GM23338 (cell line): ENCODE results near the gene VEZT. TPM values are rescaled to one million over a fixed set of nuclear protein-coding genes. Genes with fewer than 3 reads are reported as not detected.

Experiments used
- ATAC-seq: fragments of 200-7000 bp; cut with Tn5 transposase; 3 replicates; pipeline ENCODE4 v1.9.1; 2020
- DNase-seq: peaks from one replicate; pipeline ENCODE4 v3.0.0-alpha.2; 2015; ENCODE audit warnings: low spot score
- H2AFZ ChIP-seq: fragments of 200-600 bp; sonication (generic); 2 replicates; pipeline ENCODE4 v1.8.0; 2016; ENCODE audit warnings: antibody characterized with exemption, mild to moderate bottlenecking, moderate library complexity
- H3F3A ChIP-seq: fragments of 200-600 bp; sonication (generic); replicated peaks from 2 replicates; pipeline ENCODE4 v1.8.0; 2017; ENCODE audit warnings: antibody characterized with exemption, mixed run types, low read depth
- H3K27ac ChIP-seq: fragments of 200-600 bp; sonication (generic); 2 replicates; pipeline ENCODE4 v1.6.1; 2016; ENCODE audit warnings: low read depth
- H3K27me3 ChIP-seq: fragments of 200-600 bp; sonication (generic); 2 replicates; pipeline ENCODE4 v1.8.0; 2016; ENCODE audit warnings: mild to moderate bottlenecking, mixed run types, moderate library complexity; ENCODE audit not compliant: insufficient read depth
- H3K36me3 ChIP-seq: fragments of 200-600 bp; sonication (generic); 2 replicates; pipeline ENCODE4 v1.8.0; 2016; ENCODE audit warnings: mild to moderate bottlenecking; ENCODE audit not compliant: insufficient read depth
- H3K4me1 ChIP-seq: fragments of 200-600 bp; sonication (generic); 2 replicates; pipeline ENCODE4 v1.8.0; 2016; ENCODE audit warnings: mild to moderate bottlenecking, moderate library complexity; ENCODE audit not compliant: insufficient read depth
- H3K4me2 ChIP-seq: fragments of 200-600 bp; sonication (generic); 2 replicates; pipeline ENCODE4 v1.7.1; 2017; ENCODE audit warnings: mixed run types
- H3K4me3 ChIP-seq: fragments of 200-600 bp; sonication (generic); 2 replicates; pipeline ENCODE4 v1.6.1; 2016; ENCODE audit warnings: mixed run types
- H3K79me2 ChIP-seq: fragments of 200-600 bp; sonication (generic); replicated peaks from 2 replicates; pipeline ENCODE4 v1.8.0; 2017; ENCODE audit warnings: mild to moderate bottlenecking; ENCODE audit not compliant: insufficient read depth
- H3K9me2 ChIP-seq: fragments of 200-600 bp; sonication (generic); 2 replicates; pipeline ENCODE4 v1.8.0; 2017; ENCODE audit not compliant: insufficient read depth
- H4K20me1 ChIP-seq: fragments of 200-600 bp; sonication (generic); replicated peaks from 2 replicates; pipeline ENCODE4 v1.8.0; 2017; ENCODE audit warnings: mild to moderate bottlenecking; ENCODE audit not compliant: insufficient read depth
- H3K27ac Mint-ChIP-seq: 2 replicates; pipeline ENCODE4 v1.8.0; 2020; ENCODE audit warnings: inconsistent platforms, mild to moderate bottlenecking, moderate library complexity, mixed read lengths
- H3K27me3 Mint-ChIP-seq: 3 replicates; pipeline ENCODE4 v1.8.0; 2022; ENCODE audit warnings: low read depth, mild to moderate bottlenecking, moderate library complexity, mixed read lengths, inconsistent platforms; ENCODE audit not compliant: insufficient read depth, poor library complexity
- H3K36me3 Mint-ChIP-seq: 3 replicates; pipeline ENCODE4 v1.8.0; 2021; ENCODE audit warnings: low read depth, mild to moderate bottlenecking, inconsistent platforms, moderate library complexity, mixed read lengths
- H3K4me1 Mint-ChIP-seq: 3 replicates; pipeline ENCODE4 v1.8.0; 2020; ENCODE audit warnings: mild to moderate bottlenecking, inconsistent platforms, mixed read lengths
- H3K4me3 Mint-ChIP-seq: 3 replicates; pipeline ENCODE4 v1.8.0; 2021; ENCODE audit warnings: moderate library complexity, mild to moderate bottlenecking, inconsistent platforms, mixed read lengths
- H3K9me3 Mint-ChIP-seq: 3 replicates; pipeline ENCODE4 v1.8.0; 2020; ENCODE audit warnings: moderate library complexity, mild to moderate bottlenecking, inconsistent platforms, mixed read lengths
- CREB1 ChIP-seq: fragments of 250-450 bp; sonication (Bioruptor Pico); IDR thresholded peaks from 2 replicates; pipeline ENCODE4 v1.5.0; 2020; ENCODE audit warnings: low read depth, mild to moderate bottlenecking, moderate library complexity
- ETS1 ChIP-seq: IDR thresholded peaks from 2 replicates; pipeline ENCODE4 v1.6.1; 2016; ENCODE audit warnings: antibody characterized with exemption
- EZH2 ChIP-seq: fragments of 200-600 bp; sonication (generic); IDR thresholded peaks from one replicate; pipeline ENCODE4 v1.8.0; 2017; ENCODE audit warnings: antibody characterized with exemption, mild to moderate bottlenecking, low read depth; ENCODE audit not compliant: unreplicated experiment
- JUNB ChIP-seq: IDR thresholded peaks from one replicate; pipeline ENCODE4 v1.6.1; 2016; ENCODE audit warnings: antibody characterized with exemption; ENCODE audit not compliant: unreplicated experiment
- NANOG ChIP-seq: IDR thresholded peaks from 2 replicates; pipeline ENCODE4 v1.6.1; 2016; ENCODE audit warnings: antibody characterized with exemption, borderline replicate concordance
- POLR2AphosphoS5 ChIP-seq: IDR thresholded peaks from 2 replicates; pipeline ENCODE4 v1.6.1; 2016; ENCODE audit warnings: antibody characterized with exemption, low read depth
- ZNF114 ChIP-seq: fragments of 250-450 bp; sonication (Bioruptor Pico); IDR thresholded peaks from 2 replicates; pipeline ENCODE4 v1.5.0; 2020; ENCODE audit warnings: mild to moderate bottlenecking, moderate library complexity
- ZNF331 ChIP-seq: fragments of 250-450 bp; sonication (Bioruptor Pico); IDR thresholded peaks from 2 replicates; pipeline ENCODE4 v1.5.0; 2020; ENCODE audit warnings: low read depth, mild to moderate bottlenecking, moderate library complexity
- ZNF462 ChIP-seq: fragments of 250-450 bp; sonication (Bioruptor Pico); IDR thresholded peaks from 2 replicates; pipeline ENCODE4 v1.5.0; 2020; ENCODE audit warnings: mild to moderate bottlenecking, moderate library complexity
- polyA plus RNA-seq: library from polyadenylated mRNA; unstranded; fragments of >200 nt; fragmentation: Nextera tagmentation; extraction: Ambion mirVana; gene quantifications from 2 replicates; pipeline ENCODE4 v1.2.1, GENCODE V29; 2016
- total RNA-seq: library from RNA; depleted of rRNA; stranded (reverse); fragments of >200 nt; shearing (Covaris generic); gene quantifications from 2 replicates; pipeline ENCODE4 v1.2.3, GENCODE V29; 2014

The VEZT gene
- total and polyA plus RNA-seq, 2 experiments from 2014 or later, result 34.2 to 51.5 TPM

- TF ChIP-seq ZNF462 (CRISPR knock-in tag) (no peak), JUNB (no peak), POLR2AphosphoS5 (no peak)
These were observed 124.4 kb downstream of the VEZT start (continued) for GRCh38 chr12:95342008-95342407.

- H3K9me3 Mint-ChIP-seq, result no peaks in the 10 kb centered on the region
- H3K36me3 Mint-ChIP-seq, result no peaks in the 10 kb centered on the region
- H3K36me3 ChIP-seq, result no peaks in the 10 kb centered on the region
- no peaks in the 10 kb centered on the region for H3F3A ChIP-seq
- DNase-seq (no peak), ATAC-seq (no peak)
- no peaks in the 10 kb centered on the region for H3K4me1 Mint-ChIP-seq
- H3K27me3 Mint-ChIP-seq, result no peaks in the 10 kb centered on the region
- H3K4me3 ChIP-seq, result no peak overlapping the region
- H2AFZ ChIP-seq, result peak overlapping the region; percentile 12; the same call in 1 of the 2 replicates
- H3K4me2 ChIP-seq, result no peak overlapping the region
- no peaks in the 10 kb centered on the region for H3K9me2 ChIP-seq
- H3K27ac ChIP-seq, result no peak overlapping the region
- H3K4me1 ChIP-seq, result no peaks in the 10 kb centered on the region
- no peak overlapping the region for H3K4me3 Mint-ChIP-seq
- no peaks in the 10 kb centered on the region for H3K27me3 ChIP-seq
- H4K20me1 ChIP-seq, result no peaks in the 10 kb centered on the region
- H3K79me2 ChIP-seq, result no peaks in the 10 kb centered on the region
- H3K27ac Mint-ChIP-seq, result no peak overlapping the region
- TF ChIP-seq POLR2AphosphoS5 (no peak), EZH2 (no peak), ZNF114 (CRISPR knock-in tag) (no peak), NANOG (no peak), CREB1 (CRISPR knock-in tag) (no peak), ETS1 (no peak), ZNF331 (CRISPR knock-in tag) (no peak), JUNB (no peak)
These were observed 126.0 kb downstream of the VEZT start for GRCh38 chr12:95343461-95344230.
